ENCODE data around the gene ABHD14A. TPM values are rescaled to one million over a fixed set of nuclear protein-coding genes. Genes with fewer than 3 reads are reported as not detected.

Gene ABHD14A
- total and polyA plus RNA-seq, 2 of the 4 experiments (the other 2 are of a cell fraction): 3.4 to 10.0 TPM

DNA sequence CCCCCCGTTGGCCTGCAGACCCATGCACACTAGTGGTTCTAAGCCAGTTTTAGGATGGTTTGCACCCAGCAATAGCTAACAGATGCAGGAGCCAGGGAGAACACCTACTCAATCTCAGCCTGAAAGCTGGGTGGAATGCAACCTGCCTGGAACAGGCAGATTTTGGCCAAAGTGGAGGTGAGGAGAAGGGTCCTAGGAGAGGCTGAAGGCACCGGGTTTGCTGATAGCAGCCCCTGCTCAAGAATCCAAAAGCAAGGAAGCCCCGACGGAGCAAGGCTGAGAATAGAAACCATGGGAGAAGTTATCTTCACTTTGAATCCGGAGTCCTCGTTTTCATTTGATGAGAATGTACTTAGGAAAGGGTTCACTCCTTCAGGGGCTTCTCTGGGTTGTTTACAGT lies 43.1 kb upstream of the ABHD14A start:
- no peak overlapping the region for H3K4me3 ChIP-seq (ENCODE audit: insufficient read depth, low read depth, low read length)
- dilution Hi-C loops (cut with HindIII; ENCODE audit: low sequenced_read_pairs, unreplicated experiment): no loop called here
- in situ Hi-C loops (cut with MboI; ENCODE audit: low sequenced_read_pairs): loop anchor here (25.0 kb wide), 1 partner anchor 544 kb away; the partner anchor contains the start of genes MANF and RBM15B
- no peak overlapping the region for H3K14ac ChIP-seq (replicated peaks; ENCODE audit: low read depth, low read length)
- H3K36me3 ChIP-seq (ENCODE audit: control insufficient read depth, insufficient read depth, low read length): peaks cover 45% of the 10 kb centered on the region
- 95% methylated on average over 3 of the region's 6 CpGs; no CpG with 5 or more reads in 1 of the 2 experiments for WGBS, 2 experiments (ENCODE audit: extremely low coverage in 2 of 2, insufficient read length in 1 of 2)
- intact Hi-C loops (cut with micrococcal nuclease): no loop called here
- H3K27ac ChIP-seq (ENCODE audit: insufficient read depth, low read length): no peak overlapping the region
- BruUV-seq (replicated peaks): no TSS peak
- no peaks in the 10 kb centered on the region; a peak in 1 of 4 replicates for H3K79me1 ChIP-seq (ENCODE audit: low read depth in 1 of 2, low read length in 2 of 2)
- ChIA-PET POLR2A (ENCODE audit: unreplicated experiment) (no interaction called here), CTCF (no interaction called here)
- no peaks in the 10 kb centered on the region for H3K9me1 ChIP-seq (ENCODE audit: insufficient read depth, low read length)
- no peaks in the 10 kb centered on the region for H4K20me1 ChIP-seq (ENCODE audit: insufficient read depth, low read length)
- no peak overlapping the region for H2AFZ ChIP-seq (replicated peaks; ENCODE audit: low read length, poor library complexity)
- no peak overlapping the region for H4K5ac ChIP-seq (ENCODE audit: low read depth, low read length)
- H4K91ac ChIP-seq (ENCODE audit: insufficient read depth, low read depth, low read length): no peak overlapping the region
- no peak overlapping the region for H3K4ac ChIP-seq (ENCODE audit: low read depth, low read length)
- DNase-seq: no peak
- H3K4me2 ChIP-seq (ENCODE audit: low read depth, low read length): no peak overlapping the region
- no peak overlapping the region for H2BK20ac ChIP-seq (ENCODE audit: low read depth, low read length)
- no peak overlapping the region for H3K56ac ChIP-seq (ENCODE audit: extremely low read depth, insufficient read depth, low read length)
- no peak overlapping the region for H4K8ac ChIP-seq (ENCODE audit: low read depth in 2 of 2, low read length in 2 of 2)
- no peak overlapping the region for H3K9ac ChIP-seq (ENCODE audit: low read depth, low read length)
- no peak for TF ChIP-seq RAD21 (IDR thresholded peaks at IDR 0.05; ENCODE audit: low read length)
- TF ChIP-seq ELK1 (IDR thresholded peaks at IDR 0.05; ENCODE audit: borderline replicate concordance, low read depth, low read length): no peak
- no peak for TF ChIP-seq NFE2L2 (IDR thresholded peaks at IDR 0.05; ENCODE audit: low read depth, low read length)
- TF ChIP-seq BHLHE40 (IDR thresholded peaks at IDR 0.05; ENCODE audit: low read depth, low read length): no peak
- TF ChIP-seq, protein P1, sequence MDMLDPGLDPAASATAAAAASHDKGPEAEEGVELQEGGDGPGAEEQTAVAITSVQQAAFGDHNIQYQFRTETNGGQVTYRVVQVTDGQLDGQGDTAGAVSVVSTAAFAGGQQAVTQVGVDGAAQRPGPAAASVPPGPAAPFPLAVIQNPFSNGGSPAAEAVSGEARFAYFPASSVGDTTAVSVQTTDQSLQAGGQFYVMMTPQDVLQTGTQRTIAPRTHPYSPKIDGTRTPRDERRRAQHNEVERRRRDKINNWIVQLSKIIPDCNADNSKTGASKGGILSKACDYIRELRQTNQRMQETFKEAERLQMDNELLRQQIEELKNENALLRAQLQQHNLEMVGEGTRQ (IDR thresholded peaks at IDR 0.05; ENCODE audit: low read depth, low read length): no peak
- TF ChIP-seq POLR2A (IDR thresholded peaks at IDR 0.05; ENCODE audit: low read depth, low read length): no peak
- no peak for TF ChIP-seq MAZ (IDR thresholded peaks at IDR 0.05; ENCODE audit: borderline replicate concordance, low read depth, low read length)
- ATAC-seq (ENCODE audit: low read depth): no peak
- no peak overlapping the region for H2BK120ac ChIP-seq (ENCODE audit: low read depth, low read length)
- H2AK5ac ChIP-seq (ENCODE audit: low read depth, low read length): no peak overlapping the region
- no peak overlapping the region for H3K23ac ChIP-seq (ENCODE audit: low read depth, low read length)
- H2BK5ac ChIP-seq (ENCODE audit: low read depth, low read length, poor library complexity, severe bottlenecking): no peak overlapping the region
- no peaks in the 10 kb centered on the region for H3K27me3 ChIP-seq (ENCODE audit: control insufficient read depth, insufficient read depth, low read length)
- H3K9me3 ChIP-seq (ENCODE audit: control insufficient read depth, insufficient read depth, low read length): no peaks in the 10 kb centered on the region
- H3K18ac ChIP-seq (ENCODE audit: low read depth, low read length): no peak overlapping the region
- H2AK9ac ChIP-seq (replicated peaks; ENCODE audit: low read depth, low read length, poor library complexity): no peak overlapping the region
- no peak overlapping the region for H2BK15ac ChIP-seq (ENCODE audit: low read depth, low read length)
- no peaks in the 10 kb centered on the region for H3K4me1 ChIP-seq (ENCODE audit: control insufficient read depth, insufficient read depth, low read length)
